GM12873 (cell line): ENCODE data around the gene OSBPL1A.

Experiments
- CTCF ChIP-seq: IDR thresholded peaks from 2 replicates; pipeline ENCODE4 v1.5.1; 2012; ENCODE audit warnings: low read depth, mild to moderate bottlenecking, moderate library complexity, low read length, control low read depth; ENCODE audit not compliant: insufficient read depth; ENCODE audit errors: missing control alignments

The OSBPL1A gene

DNA sequence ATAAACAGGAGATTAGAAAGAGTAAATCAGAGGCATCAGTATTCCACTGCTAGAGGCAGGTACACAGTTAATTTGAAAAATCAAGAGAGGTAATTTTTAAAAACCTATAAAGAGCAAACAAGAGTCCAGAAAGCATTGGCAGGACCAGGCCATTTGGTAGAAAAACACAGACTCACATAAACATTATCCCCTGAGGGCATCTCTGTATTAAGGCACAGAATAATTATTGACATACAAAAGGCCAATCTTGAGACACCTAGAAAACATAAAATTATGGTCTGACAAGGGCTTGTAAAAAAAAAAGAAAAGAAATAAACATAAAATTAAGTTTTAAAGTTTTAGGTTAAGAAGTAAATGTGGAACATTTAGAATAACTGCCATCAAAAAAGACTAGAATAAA, 120.6 kb downstream of the OSBPL1A start:
- no peak for TF ChIP-seq CTCF

DNA sequence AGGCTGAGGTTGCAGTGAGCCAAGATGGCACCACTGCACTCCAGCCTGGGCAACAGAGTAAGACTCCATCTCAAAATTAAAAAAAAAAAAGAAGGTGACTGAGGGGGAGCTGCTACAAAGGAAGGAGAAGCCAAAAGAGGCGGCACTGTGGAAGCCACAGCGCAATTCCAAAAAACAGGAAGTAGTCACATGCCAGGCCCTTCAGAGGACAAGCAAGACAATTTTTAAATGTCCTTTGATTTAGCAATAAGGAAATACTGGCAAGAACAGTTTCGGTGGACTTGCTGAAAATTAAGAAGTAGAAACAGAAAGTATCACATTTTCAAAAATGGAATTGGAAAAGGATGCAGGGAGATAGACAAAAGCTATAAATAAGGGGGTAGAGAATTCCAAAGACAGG, 122.8 kb downstream of the OSBPL1A start:
- no peak for TF ChIP-seq CTCF

DNA sequence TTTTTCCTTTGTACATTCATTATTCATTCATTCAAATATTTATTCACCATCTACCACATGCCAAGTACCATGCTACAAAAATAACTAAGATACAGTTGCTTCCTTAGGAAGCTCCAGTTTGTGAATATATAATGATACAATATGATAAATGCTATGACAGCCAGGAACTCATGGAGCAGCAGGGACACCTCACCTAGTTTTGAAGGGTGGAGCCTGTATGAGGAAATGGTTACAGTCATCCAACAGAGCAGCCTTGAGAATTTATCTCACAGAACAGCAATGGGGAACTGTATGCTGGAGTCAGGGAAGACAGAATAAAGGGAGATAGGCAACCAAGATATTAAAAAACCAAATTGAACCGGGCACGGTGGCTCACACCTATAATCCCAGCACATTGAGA, 124.0 kb downstream of the OSBPL1A start:
- no peak for TF ChIP-seq CTCF

- TF ChIP-seq CTCF, result no peak
These were observed 125.4 kb downstream of the OSBPL1A start for GRCh38 chr18:24272229-24272525.

DNA sequence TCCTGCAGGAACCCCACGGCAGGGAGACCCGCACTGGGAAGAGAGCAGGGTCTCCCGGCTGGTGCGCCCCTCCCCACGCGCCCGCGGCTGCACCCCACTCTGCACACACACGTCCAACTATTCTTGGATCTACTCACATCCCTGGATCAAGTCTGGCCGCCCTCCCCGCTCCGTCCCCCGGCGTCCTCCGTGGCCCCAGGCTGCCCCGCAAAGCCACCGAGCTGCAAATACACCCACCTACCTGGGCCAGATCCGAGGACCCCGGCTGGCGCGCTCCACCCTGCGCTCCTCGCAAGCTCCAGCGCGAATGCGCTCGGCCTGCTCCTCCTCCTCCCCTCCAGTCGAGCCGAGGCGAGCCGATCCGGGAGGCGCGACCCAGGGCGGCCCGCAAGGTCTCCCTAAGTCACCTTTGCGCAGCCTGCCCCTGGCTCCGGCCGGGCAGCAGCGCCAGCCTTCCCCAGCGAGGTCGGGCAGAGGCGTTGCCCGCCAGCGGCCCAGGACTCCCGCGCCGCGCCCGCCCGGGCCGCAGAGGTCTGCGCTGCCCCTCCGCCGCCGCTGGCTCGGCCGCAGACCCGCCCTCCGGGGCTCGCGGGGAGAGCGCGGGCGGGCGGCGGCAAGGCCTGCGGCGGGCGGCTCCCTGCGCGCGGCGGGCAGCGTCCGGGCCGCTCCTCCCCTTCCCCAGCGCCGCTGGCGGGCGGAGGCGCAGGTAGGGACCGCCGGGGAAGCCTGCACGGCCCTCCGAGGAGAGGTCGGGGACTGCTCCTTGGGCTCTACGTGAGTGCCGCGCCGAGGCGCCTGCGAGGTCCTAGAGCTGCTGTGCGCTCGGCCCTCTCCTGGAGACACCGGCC, 126.0 kb downstream of the OSBPL1A start:
- TF ChIP-seq CTCF, result no peak

DNA sequence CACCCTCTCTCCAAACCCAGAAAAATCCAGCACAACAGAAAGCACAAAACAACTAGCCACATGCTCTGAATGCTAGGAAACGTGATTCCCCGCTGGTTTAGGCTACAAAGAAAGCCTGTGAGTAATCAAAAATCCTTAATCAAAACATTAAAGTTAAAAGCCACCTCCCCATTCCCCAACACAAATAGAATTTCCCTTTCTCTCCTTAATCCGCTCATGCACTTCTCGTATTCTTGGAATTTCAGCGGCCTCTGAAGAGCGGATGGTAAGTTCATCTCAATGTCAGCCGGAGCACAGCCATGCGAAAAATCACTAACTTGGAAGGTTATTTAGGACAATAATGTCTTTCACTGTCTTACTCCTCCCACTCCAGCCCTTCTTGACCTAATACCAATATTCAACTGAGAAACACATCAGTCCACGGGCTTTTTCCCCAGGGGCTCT, 126.7 kb downstream of the OSBPL1A start:
- no peak for TF ChIP-seq CTCF

GRCh38 chr18:24270358-24270936, 127.2 kb downstream of the OSBPL1A start:
- no peak for TF ChIP-seq CTCF
